HK-2 (cell line): ENCODE data around the gene GP5.

Experiments used
- DNase-seq: peaks from one replicate; pipeline ENCODE4 v3.0.0-alpha.2; 2018; ENCODE audit not compliant: unreplicated experiment

Gene GP5

DNA sequence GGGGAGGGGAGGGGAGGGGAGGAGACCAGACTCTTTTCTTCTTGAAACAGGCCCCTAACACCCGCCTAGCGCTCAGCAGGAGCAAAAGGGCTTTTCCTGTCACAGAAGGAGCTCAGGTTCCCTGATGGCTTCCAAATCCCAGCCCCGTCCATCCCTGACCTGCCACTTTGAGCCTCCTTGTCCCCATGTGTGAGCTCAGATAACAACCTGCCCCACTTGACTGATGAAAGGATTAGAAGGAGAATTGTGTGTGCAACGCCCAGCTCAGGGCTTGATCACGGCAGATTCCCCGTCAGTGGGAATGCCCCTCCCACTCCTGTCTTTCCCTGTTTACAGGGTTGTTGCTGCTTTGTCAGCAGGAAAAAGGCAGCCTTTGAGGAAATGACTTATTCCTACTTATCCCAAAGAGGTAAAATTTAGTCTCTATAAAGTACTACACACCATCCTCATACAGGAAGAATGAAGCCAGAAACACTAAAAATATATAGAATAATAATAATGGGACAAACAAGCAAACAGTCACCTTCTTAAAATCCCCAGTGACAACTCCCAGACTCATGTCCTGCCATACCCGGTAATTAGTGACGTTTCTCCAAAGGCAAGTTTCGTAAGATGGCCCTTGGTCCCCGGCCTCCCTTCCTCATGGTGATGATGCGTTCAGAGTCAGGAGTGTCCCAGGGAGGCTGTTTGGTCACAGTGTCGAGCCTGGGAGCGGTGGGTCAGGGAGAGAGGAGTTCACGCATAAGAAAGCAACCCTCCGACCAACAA is 23.4 kb downstream of the GP5 start:
- DNase-seq, result no peak

GRCh38 chr3:194374935-194375334 is 24.1 kb downstream of the GP5 start:
- no peak for DNase-seq

DNA sequence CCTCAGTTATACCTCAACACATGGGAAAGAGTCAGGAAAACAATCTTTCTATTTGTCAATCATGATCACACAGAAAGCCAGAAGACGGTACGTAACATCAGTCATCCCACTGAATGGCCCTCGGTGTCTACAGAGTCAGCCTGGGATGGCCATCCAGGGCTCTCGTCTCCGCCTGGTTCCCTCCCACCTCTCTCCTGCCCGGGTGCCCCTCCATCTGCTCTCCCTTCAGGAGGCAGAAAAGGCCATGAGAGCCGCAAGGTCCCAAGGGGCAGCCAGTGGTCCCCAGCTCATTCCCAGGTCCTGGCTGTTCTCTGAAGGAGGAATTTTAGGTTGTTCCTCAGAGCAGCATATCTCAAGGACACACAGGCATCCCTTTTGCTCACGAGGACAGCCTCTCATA is 25.2 kb downstream of the GP5 start:
- DNase-seq, result no peak

GRCh38 chr3:194373028-194373427 is 26.0 kb downstream of the GP5 start:
- no peak for DNase-seq

DNA sequence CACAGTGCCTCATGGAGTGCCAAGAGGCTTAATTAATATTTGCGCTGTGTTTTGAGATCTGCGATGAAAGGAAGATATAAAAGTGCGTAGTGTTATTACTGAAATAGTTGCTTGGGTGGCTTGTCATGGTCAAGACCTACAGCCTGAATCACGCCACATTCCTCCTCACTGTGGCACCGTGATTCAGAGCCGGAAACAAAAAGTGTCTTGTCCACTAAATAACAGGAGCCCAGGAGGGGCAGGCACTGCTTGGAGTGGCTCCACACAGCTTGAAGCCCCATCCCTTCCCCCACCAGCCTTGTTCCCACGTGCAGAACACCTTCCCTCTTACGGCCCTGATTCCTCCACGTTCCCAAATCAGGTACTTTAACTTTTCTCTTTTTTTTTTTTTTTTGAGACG is 28.3 kb downstream of the GP5 start:
- no peak for DNase-seq

DNA sequence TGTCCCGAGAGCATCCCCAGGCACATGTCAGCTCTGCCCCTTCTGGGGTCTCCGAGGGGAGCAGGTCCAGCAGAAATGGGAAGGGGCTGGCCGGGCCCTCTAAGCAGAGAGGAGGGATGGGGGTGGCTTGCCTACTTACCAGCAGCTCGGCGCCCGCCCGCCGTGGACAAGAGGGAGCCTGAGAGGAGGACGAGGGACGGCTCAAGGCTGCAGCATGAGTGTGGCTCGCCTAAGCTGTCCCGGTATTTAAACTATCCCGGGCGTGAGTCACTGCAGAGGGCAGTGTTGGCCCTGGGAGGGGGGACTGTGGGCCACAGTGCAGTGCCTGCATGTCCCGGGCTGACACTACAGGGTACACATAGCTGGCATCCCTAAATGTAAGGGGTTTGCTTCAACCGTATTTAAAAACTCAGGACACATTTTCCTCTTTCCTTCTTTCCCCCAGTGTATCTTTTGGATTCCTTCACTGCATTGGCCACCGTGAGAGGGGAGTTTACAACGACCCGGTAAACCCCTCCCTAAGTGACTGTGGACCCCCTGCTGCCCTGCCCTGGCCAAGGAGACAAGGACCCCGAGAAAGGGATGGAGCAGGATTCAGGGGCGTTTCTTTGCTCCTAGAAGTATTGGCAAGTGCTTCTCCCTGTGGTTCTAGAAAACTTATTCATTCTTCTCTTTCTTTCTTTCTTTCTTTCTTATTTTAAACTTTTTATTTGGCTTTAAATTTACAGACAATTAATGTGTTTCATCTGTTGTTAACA is 29.4 kb downstream of the GP5 start, which contains the start of gene LRRC15:
Gene LRRC15 (minus strand): TSS at position 222 of the 758 bp plus-strand sequence. CDS start 8,700 bp downstream, outside the sequence.
- DNase-seq, result peak; percentile 47

GRCh38 chr3:194368918-194369317 is 30.1 kb downstream of the GP5 start:
- DNase-seq, result no peak

- no peak for DNase-seq
Observed at GRCh38 chr3:194367992-194368841, 30.8 kb downstream of the GP5 start.

DNA sequence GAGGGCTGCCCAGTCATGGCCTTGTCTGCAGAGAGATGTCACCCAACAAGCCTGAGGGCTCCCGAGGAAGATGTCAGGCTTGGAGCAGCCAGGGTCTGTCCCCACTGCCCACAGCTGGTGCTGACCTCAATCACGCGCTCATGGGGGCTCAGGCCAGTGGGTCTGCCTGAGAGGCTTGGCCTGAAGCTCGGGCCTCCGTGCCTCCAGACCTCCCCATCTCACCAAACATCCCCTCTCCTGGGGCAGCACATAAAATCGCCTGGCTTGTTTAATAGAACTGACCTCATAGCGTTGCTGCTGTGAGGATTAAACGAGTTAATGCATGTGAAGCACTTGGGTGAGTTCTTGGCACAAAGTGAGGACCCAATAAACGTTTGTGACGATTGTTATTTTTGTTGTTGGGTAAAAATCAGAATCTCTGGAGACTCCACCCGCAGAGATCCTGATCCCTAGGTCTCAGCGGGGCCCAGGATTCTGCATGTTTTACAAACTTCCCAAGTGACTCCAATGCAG is 33.0 kb downstream of the GP5 start:
- DNase-seq, result no peak

DNA sequence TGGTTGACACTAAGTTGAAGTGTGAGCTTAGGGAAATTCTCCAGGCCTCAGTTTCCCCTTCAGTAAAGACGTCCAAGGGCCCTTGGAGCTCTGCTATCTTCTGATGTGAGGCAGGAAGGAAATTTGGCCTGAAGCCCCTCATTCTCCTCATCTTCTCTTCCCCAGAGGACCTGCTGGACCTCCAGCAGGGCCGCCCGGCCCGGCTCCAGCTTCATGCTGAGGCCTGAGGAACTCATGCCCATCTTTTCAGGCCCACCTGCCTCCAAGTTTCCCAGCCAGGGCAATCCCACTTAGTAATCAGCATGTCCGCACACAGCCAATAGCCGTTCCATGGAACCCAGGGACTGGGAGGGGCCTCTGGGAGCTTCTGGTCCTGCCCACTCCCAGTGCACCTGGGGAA is 33.5 kb downstream of the GP5 start:
- no peak for DNase-seq

GRCh38 chr3:194364652-194365434 is 34.2 kb downstream of the GP5 start:
- no peak for DNase-seq

DNA sequence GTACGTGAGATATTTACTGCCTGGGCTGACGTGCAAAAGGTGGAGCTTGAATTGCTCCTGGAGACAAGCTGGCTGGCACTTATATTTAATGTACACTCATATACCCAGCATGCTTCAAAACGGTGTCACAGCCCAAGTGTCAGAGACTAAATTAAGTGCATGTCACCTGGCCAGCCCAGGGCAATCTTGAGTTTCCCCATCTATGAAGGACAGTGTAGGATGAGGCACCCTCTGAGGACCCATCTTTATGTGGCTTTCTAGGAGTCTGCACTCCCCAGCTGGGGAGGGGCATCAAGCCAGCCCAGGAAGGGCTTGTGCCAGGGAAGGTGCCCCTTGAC is 34.8 kb downstream of the GP5 start:
- DNase-seq, result no peak

GRCh38 chr3:194360568-194360967 is 38.5 kb downstream of the GP5 start:
- no peak for DNase-seq

DNA sequence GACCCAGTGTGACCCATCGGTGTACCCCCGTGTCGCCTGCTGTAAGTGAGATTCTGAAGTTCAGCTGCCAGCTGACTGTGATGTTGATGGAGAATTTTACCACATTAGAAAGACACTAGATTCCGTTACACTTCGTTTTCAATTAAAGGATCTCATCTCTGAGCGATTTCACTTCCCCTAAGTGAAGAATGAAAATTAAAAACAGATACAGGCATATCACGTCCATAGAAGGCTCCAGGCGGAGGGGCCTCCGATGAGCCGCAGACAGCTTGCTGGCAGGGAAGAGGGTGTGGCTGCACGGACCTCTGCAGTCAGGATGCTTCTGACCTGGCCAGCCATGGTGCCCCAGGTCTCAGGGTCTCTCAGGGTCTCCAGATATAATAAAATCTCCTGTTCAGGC is 41.4 kb downstream of the GP5 start:
- DNase-seq, result no peak

GRCh38 chr3:194355379-194355778 is 43.7 kb downstream of the GP5 start:
- DNase-seq, result no peak

GRCh38 chr3:194354315-194354714 is 44.8 kb downstream of the GP5 start:
- DNase-seq, result no peak

GRCh38 chr3:194352667-194353246 is 46.3 kb downstream of the GP5 start:
- DNase-seq, result no peak

DNA sequence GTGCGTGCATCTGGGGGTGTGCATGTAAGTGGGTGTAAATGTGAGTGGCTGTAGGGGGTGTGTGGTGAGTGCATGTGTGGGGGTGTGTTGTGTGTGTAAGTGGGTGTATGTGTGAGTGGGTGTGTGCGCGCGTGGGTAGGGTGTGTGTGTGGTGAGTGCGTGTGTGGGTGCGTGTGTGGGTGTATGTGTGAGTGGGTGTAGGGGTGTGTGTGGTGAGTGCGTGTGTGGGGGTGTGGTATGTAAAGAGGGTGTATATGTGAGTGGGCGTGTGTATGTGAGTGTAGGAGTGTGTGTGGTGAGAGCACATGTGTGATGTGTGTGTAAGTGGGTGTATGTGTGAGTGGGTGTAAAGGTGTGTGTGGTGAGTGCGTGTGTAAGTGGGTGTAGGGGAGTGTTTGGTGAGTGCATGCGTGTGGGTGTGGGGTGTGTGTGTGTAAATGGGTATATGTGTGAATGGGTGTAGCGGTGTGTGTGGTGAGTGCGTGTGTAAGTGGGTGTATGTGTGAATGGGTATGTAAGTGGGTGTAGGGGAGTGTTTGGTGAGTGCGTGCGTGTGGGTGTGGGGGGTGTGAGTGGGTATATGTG is 47.0 kb downstream of the GP5 start:
- no peak for DNase-seq

DNA sequence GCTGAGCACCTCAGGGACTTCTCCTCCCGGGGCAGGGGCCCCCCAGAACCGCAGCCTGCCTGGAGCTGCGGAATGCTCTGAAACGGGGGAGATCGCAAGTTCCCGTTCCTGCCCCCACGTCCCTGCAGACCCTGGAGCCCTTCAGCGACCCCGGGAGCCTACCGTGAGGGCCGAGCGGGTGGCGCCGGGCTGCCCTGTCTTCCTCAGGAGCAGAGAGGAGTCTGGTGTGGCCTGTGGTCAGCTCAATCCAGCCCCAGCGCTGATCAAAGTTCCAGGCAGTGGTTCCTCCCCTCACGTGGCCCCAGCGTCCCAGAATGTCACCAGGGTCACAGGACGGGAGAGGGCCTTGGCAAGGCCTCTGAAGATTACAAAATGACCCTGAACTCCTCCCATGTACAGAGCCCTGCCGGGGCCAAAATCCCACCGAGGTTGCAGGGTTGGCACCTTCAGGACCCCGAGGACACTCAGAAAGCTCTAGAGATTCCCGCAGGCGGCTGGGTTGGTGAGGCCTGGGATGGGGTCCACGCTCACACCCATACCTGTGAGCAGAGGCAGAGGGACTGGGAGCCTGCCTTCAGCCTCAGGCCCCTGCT is 47.9 kb downstream of the GP5 start, which contains the start of gene CPN2:
Gene CPN2 (minus strand): TSS at position 249 of the 593 bp plus-strand sequence. CDS start 8,626 bp downstream, outside the sequence.
- no peak for DNase-seq

- DNase-seq, result no peak
Observed at GRCh38 chr3:194350726-194351071, 48.4 kb downstream of the GP5 start.
